ENCODE results near the gene LCE6A.

The LCE6A gene

DNA sequence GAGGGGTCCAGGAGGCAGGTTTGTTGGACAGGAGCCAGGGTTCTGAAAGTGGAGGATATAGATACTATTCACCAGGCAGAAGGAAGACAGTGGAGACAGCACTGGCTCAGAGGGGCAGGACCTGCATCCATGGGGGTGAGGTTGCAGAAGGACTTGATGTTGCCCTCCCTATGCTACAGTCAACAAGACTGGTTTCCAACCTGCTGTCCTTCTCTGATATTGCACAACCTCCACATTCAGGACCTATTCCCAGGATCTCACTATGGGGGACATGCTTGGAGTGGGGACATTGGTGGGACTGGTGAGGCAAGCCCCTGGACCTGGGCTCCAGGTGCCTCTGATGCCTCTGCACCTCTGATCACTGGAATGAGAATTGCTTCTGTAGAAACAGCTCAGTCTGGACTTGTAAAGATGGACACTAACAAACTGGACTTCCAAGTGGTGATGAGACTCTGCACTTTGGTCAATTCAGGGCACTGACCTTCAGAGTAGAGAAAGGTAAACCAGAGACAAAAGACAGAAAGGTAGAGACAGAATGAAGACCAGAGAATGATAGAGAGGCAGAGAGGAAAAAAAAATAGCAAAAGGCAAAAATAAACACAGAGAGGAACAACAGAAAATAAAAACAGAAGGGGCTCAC lies 37.0 kb downstream of the LCE6A start:
- in situ Hi-C loops (cut with MboI; ENCODE audit: low pct_unique_long_range_greater_than_20kb, low sequenced_read_pairs, unreplicated experiment), result loop anchor here (10.0 kb wide), 1 partner anchor 45 kb away; no protein-coding TSS in a partner anchor
- TF ChIP-seq, protein P1, sequence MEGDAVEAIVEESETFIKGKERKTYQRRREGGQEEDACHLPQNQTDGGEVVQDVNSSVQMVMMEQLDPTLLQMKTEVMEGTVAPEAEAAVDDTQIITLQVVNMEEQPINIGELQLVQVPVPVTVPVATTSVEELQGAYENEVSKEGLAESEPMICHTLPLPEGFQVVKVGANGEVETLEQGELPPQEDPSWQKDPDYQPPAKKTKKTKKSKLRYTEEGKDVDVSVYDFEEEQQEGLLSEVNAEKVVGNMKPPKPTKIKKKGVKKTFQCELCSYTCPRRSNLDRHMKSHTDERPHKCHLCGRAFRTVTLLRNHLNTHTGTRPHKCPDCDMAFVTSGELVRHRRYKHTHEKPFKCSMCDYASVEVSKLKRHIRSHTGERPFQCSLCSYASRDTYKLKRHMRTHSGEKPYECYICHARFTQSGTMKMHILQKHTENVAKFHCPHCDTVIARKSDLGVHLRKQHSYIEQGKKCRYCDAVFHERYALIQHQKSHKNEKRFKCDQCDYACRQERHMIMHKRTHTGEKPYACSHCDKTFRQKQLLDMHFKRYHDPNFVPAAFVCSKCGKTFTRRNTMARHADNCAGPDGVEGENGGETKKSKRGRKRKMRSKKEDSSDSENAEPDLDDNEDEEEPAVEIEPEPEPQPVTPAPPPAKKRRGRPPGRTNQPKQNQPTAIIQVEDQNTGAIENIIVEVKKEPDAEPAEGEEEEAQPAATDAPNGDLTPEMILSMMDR (IDR thresholded peaks at IDR 0.05; ENCODE audit: extremely low read depth, insufficient read depth, missing control alignments), result no peak
- DNase-seq (ENCODE audit: low spot score), result no peak

DNA sequence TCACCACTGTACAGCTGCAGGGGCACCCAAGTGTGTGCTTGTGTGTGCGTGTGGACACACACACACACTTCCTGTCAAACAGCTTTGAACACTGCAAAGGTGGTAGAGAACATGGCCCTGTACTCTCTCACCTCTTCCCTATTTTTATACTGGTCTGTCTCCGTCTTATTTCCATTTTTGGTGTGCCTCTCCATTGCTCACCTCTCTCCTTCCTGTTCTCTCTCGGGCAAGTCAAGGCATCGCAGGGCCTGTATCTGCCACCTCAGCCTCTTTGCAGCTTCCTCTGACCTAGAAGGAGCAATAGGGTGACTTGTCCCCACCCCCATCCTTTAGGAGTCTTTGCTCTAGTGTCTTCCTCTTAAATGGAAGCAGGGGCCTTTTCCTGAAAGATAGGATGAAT lies 37.7 kb downstream of the LCE6A start:
- TF ChIP-seq, protein P1 (IDR thresholded peaks at IDR 0.05; ENCODE audit: extremely low read depth, insufficient read depth, missing control alignments), result no peak
- in situ Hi-C loops (cut with MboI; ENCODE audit: low pct_unique_long_range_greater_than_20kb, low sequenced_read_pairs, unreplicated experiment), result no loop called here
- no peak for DNase-seq (ENCODE audit: low spot score)

DNA sequence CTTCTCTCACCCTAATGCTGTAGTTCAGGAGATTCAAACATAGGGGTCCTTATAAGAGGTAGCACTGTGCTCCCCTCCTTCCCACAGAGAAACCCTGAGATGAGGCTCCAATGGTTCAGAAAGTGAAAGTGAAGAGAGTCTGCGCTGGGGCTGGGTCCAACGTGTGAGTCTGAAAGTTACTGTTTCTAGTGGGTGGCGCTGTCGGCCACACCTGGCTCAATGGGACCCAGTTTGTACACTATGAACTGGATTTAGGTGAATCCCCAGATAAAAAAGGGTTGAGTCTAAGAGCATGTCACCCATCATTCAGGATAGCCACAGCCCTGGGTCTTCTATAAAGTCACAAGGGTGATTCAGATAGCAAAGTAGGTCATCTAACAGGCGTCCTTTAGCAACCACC lies 38.3 kb downstream of the LCE6A start:
- TF ChIP-seq, protein P1 (IDR thresholded peaks at IDR 0.05; ENCODE audit: extremely low read depth, insufficient read depth, missing control alignments), result peak; percentile 32
- in situ Hi-C loops (cut with MboI; ENCODE audit: low pct_unique_long_range_greater_than_20kb, low sequenced_read_pairs, unreplicated experiment), result no loop called here
- peak; percentile 27 for DNase-seq (ENCODE audit: low spot score)

DNA sequence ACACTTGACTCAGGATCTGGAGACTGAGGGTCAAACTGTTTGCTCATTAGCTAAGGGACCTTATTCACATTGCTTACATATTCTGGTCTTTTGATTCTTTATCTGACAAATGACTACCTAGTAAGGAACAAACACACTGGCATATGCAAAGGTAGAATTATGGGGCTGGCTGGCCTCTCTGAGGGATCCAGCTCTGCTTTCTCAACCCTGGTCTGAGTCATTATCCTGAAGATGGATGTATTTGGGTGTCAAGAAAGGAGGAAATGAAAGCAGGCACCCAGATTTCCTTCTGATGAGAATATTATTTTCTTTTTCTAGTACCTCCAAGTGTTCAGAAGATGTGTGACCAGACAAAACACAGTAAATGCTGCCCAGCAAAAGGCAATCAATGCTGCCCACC lies 41.4 kb downstream of the LCE6A start:
- TF ChIP-seq, protein P1 (IDR thresholded peaks at IDR 0.05; ENCODE audit: extremely low read depth, insufficient read depth, missing control alignments), result no peak
- DNase-seq (ENCODE audit: low spot score), result no peak
- in situ Hi-C loops (cut with MboI; ENCODE audit: low pct_unique_long_range_greater_than_20kb, low sequenced_read_pairs, unreplicated experiment), result no loop called here

DNA sequence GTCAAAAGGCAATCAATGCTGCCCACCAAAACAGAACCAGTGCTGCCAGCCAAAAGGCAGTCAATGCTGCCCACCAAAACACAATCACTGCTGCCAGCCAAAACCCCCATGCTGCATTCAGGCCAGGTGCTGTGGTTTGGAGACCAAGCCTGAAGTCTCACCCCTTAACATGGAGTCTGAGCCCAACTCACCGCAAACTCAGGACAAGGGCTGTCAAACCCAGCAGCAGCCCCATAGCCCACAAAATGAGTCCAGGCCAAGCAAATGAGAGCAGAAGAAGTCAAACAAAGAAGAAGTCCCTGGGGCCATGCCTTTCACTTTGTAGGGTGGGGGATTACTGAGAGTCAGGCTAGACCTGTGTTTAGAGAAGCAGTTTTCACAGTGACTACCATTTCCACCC lies 41.9 kb downstream of the LCE6A start:
- TF ChIP-seq, protein P1 (IDR thresholded peaks at IDR 0.05; ENCODE audit: extremely low read depth, insufficient read depth, missing control alignments), result no peak
- no peak for DNase-seq (ENCODE audit: low spot score)
- in situ Hi-C loops (cut with MboI; ENCODE audit: low pct_unique_long_range_greater_than_20kb, low sequenced_read_pairs, unreplicated experiment), result no loop called here

DNA sequence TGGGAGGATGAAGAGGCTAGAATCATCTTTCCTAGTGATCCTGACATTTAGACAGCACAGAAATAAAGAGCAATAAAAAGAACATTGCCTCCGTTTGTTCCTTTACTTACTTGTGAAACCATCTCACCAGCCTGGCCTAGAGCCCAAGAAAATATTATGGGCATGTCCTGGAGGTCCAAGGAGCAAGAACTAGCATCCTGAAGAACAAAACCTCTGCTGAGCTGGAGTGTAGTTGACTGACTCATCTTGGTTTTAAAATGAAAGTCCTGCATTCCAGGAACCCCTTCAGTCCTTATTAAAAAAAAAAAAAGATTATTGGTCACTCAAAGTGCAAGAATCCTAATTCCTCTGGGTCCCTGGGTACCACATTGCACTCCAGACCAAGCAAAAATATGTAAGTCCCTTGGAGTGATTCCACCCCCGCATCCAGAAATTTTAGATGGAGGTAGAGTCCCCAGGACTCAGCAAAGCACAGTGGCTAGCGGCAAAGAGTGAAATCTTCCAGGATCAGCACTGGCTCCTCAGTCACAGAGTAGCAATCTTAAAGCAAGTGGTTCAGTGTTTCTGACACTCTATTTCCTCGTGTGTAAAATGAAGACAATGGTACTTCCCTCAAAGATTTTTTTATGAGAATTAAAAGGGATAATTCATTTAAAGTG lies 42.4 kb downstream of the LCE6A start:
- DNase-seq (ENCODE audit: low spot score), result no peak
- in situ Hi-C loops (cut with MboI; ENCODE audit: low pct_unique_long_range_greater_than_20kb, low sequenced_read_pairs, unreplicated experiment), result no loop called here
- TF ChIP-seq, protein P1 (IDR thresholded peaks at IDR 0.05; ENCODE audit: extremely low read depth, insufficient read depth, missing control alignments), result no peak

All from GM13977 (cell line).